Sigmoid colon (tissue), 7 donors: ENCODE data around the gene PHF19. TPM values are rescaled to one million over a fixed set of nuclear protein-coding genes. Genes with fewer than 3 reads are reported as not detected.

Source experiments
- DNase-seq: peaks from one replicate; pipeline ENCODE4 v3.0.0-alpha.2; 2019
- H3K27ac ChIP-seq, 4 donors: fragments of 200-600 bp; sonication (generic); one replicate each; pipeline ENCODE4 v1.5.1; 2016 to 2019; ENCODE audit warnings: mild to moderate bottlenecking in 1 of 4
- H3K27me3 ChIP-seq, 3 donors: fragments of 200-600 bp; sonication (generic); one replicate each; pipeline ENCODE4 v1.5.1; 2019; ENCODE audit warnings: mild to moderate bottlenecking in 1 of 3
- H3K36me3 ChIP-seq, 4 donors: fragments of 200-600 bp; sonication (generic); one replicate each; pipeline ENCODE4 v1.5.1; 2016 to 2019
- H3K4me1 ChIP-seq, 4 donors: fragments of 200-600 bp; sonication (generic); one replicate each; pipeline ENCODE4 v1.5.1; 2017 to 2019
- H3K4me3 ChIP-seq, 4 donors: fragments of 200-600 bp; sonication (generic); one replicate each; pipeline ENCODE4 v1.5.1; 2017 to 2019; ENCODE audit warnings: mild to moderate bottlenecking in 2 of 4, moderate library complexity in 1 of 4
- H3K9me3 ChIP-seq, 4 donors: fragments of 200-600 bp in 3 of 4; sonication (generic) in 3 of 4; one replicate each; pipeline versions ENCODE4 v1.5.1 to v1.6.1; 2013 to 2019
- EP300 ChIP-seq, 4 donors: sonication (generic); formaldehyde crosslinking; IDR thresholded peaks; one replicate each; pipeline ENCODE4 v1.6.1; 2017; ENCODE audit warnings: antibody characterized with exemption in 4 of 4
- POLR2A ChIP-seq, 2 donors: fragments of 450-650 bp; IDR thresholded peaks; one replicate each; pipeline ENCODE4 v1.6.1; 2016; ENCODE audit warnings: antibody characterized with exemption in 2 of 2, mild to moderate bottlenecking in 2 of 2, moderate library complexity in 2 of 2
- POLR2AphosphoS5 ChIP-seq, 4 donors: sonication (generic); formaldehyde crosslinking; IDR thresholded peaks; one replicate each; pipeline ENCODE4 v1.6.1; 2017; ENCODE audit warnings: antibody characterized with exemption in 4 of 4
- WGBS, 2 donors: extraction: QIAGEN DNeasy Blood & Tissue Kit; methylation state at CpG; one replicate each; pipeline ENCODE4 v1.1.7; 2013; 5-methylcytosine and 5-hydroxymethylcytosine counted together
- intact Hi-C: fragments of 100-400 bp; cut with DNase I; formaldehyde crosslinking; loops from one replicate; pipeline ENCODE4 v1.15.1; 2023
- polyA plus RNA-seq, 3 donors: library from polyadenylated mRNA; stranded (reverse); fragments of 200-250 nt; gene quantifications; one replicate each; pipeline ENCODE4 v1.2.3, GENCODE V29; 2013
- total RNA-seq, 4 donors: library from RNA; depleted of rRNA; stranded (reverse); fragments of >200 nt; gene quantifications; one replicate each; pipeline ENCODE4 v1.1.0, GENCODE V29; 2016
- TF ChIP-seq, protein P1 (sequence below), 4 experiments: fragments of 450-650 bp in 3 of 4; fragments of 200-600 bp in 1 of 4; IDR thresholded peaks; one replicate each; pipeline ENCODE4 v1.5.1; 2016 to 2019; ENCODE audit warnings: antibody characterized with exemption in 4 of 4, mild to moderate bottlenecking in 3 of 4, moderate library complexity in 2 of 4
- donor health status: healthy with polysubstance abuse.
- donor health status: Bipolar disorder and iron deficiency.
- donor health status: healthy.

Gene PHF19
- total and polyA plus RNA-seq, 7 donors = 10.2 to 38.2 (median 31.4) TPM

DNA sequence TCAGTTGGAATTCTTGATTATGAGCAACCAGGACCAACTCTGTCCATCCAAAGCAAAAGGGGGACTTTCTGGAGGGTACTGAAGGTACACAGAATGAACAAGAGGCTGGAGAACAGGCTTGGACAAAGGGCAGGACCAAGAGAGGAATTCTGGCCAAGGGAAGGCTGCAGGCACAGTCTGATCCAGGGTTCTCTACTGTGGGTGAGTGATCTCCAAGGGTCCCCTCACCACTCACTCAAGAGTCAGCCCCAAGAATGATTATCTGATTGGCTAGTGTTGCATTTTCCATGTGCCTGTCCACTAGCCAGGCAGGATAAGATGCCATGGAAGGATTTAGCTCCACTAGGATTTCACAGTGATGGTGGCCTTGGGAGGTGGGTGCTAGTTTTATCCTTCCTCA is 11.6 kb upstream of the PHF19 start:
- no peak for TF ChIP-seq POLR2A (IDR thresholded peaks at IDR 0.05)
- no peak for TF ChIP-seq EP300 (IDR thresholded peaks at IDR 0.05)
- TF ChIP-seq POLR2AphosphoS5 (IDR thresholded peaks at IDR 0.05) = no peak
- TF ChIP-seq, protein P1, sequence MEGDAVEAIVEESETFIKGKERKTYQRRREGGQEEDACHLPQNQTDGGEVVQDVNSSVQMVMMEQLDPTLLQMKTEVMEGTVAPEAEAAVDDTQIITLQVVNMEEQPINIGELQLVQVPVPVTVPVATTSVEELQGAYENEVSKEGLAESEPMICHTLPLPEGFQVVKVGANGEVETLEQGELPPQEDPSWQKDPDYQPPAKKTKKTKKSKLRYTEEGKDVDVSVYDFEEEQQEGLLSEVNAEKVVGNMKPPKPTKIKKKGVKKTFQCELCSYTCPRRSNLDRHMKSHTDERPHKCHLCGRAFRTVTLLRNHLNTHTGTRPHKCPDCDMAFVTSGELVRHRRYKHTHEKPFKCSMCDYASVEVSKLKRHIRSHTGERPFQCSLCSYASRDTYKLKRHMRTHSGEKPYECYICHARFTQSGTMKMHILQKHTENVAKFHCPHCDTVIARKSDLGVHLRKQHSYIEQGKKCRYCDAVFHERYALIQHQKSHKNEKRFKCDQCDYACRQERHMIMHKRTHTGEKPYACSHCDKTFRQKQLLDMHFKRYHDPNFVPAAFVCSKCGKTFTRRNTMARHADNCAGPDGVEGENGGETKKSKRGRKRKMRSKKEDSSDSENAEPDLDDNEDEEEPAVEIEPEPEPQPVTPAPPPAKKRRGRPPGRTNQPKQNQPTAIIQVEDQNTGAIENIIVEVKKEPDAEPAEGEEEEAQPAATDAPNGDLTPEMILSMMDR (IDR thresholded peaks at IDR 0.05) = no peak
- Histone ChIP-seq H3K27me3 (no peaks in the 10 kb centered on the region), H3K4me3 (no peak overlapping the region), H3K4me1 (peaks cover 0 to 10% (median 1%) of the 10 kb centered on the region in 4 donors), H3K36me3 (no peaks in the 10 kb centered on the region), H3K9me3 (no peaks in the 10 kb centered on the region), H3K27ac (no peak overlapping the region)
- intact Hi-C loops = no loop called here
- no peak for DNase-seq

DNA sequence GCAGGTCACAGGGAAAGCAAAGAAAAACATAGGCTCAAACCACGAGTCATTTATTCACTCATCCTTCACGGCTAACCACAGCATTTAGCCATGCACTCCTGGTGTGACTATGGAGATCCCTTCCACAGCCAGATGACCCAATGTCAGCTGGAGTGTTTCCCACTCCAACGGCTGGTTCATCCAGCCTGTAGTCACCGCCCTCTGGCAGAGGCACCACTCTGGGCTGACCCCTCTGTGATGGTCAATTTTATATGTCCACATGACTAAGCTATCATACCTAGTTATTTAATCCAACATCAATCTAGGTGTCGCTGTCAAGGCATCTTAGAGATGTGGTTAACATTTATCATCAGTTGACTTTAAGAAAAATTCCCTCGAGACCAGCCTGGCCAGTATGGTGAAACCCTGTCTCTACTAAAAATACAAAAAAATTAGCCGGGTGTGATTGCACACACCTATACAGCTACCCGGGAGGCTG is 9.5 kb upstream of the PHF19 start:
- DNase-seq = peak; percentile 80

DNA sequence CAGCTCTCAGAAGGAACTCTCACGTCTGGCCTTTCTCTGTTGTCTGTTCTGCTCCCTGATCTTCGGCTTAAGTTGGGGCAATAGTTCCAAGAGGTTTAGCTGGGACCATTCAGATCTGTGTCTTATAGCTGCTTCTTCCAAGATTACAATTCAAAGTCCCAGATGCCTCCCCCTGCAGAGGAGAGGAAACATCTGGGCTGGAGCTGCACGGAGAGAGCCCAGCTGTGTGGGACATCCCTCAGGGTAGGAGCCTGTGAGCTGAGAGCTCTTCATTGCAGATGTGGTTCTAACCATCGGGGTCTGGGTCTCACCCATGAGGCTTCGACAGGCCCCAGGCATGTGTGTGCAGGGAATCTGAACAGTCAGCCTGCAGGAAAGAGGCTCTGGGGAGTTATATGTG is 9.0 kb upstream of the PHF19 start:
- peak in 2 of 4 donors; percentile 42 to 56 for TF ChIP-seq POLR2AphosphoS5 (IDR thresholded peaks at IDR 0.05)
- TF ChIP-seq, protein P1 (IDR thresholded peaks at IDR 0.05) = no peak
- no peak overlapping the region for H3K4me3 ChIP-seq
- no peaks in the 10 kb centered on the region for H3K27me3 ChIP-seq
- WGBS, 2 donors = 45 to 52% methylated on average over 5 of the region's 5 CpGs
- no peak for DNase-seq
- no peaks in the 10 kb centered on the region for H3K9me3 ChIP-seq
- intact Hi-C loops = no loop called here
- peak overlapping the region; percentile 2 to 57 (median 40) for H3K27ac ChIP-seq
- no peaks in the 10 kb centered on the region for H3K4me1 ChIP-seq
- no peaks in the 10 kb centered on the region for H3K36me3 ChIP-seq

More for the DNA sequence above, 9.5 kb upstream of the PHF19 start:
- no peak for TF ChIP-seq EP300 (IDR thresholded peaks at IDR 0.05)
- TF ChIP-seq POLR2AphosphoS5 (IDR thresholded peaks at IDR 0.05) = peak in 1 of 4 donors; percentile 7
- H3K36me3 ChIP-seq = no peaks in the 10 kb centered on the region
- intact Hi-C loops = no loop called here
- no peaks in the 10 kb centered on the region for H3K4me1 ChIP-seq
- H3K9me3 ChIP-seq = no peaks in the 10 kb centered on the region
- H3K4me3 ChIP-seq = no peak overlapping the region
- 67 to 86% methylated on average over 8 of the region's 8 CpGs for WGBS, 2 donors
- peak overlapping the region; percentile 2 to 57 (median 36) for H3K27ac ChIP-seq
- no peaks in the 10 kb centered on the region for H3K27me3 ChIP-seq

DNA sequence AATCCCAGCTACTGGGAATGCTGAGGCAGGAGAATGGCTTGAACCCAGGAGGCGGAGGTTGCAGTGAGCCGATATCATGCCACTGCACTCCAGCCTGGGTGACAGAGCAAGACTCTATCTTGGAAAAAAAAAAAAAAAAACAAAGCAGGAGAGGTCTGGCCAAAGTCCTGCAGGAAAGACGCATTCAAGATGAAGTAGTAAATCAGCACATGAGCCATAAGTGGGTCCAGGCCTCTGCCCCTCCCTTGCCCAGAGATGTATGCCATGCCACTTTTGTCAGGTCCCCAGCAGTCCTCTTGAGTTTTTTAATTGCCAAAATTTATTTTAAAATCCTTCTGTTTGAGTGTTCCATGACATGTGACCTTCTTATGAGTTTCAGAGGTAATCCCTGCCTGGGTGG is 8.5 kb upstream of the PHF19 start:
- no peak for TF ChIP-seq EP300 (IDR thresholded peaks at IDR 0.05)
- no peak for TF ChIP-seq POLR2A (IDR thresholded peaks at IDR 0.05)
- TF ChIP-seq, protein P1 (IDR thresholded peaks at IDR 0.05) = no peak
- TF ChIP-seq POLR2AphosphoS5 (IDR thresholded peaks at IDR 0.05) = no peak
- Histone ChIP-seq H3K9me3 (no peaks in the 10 kb centered on the region), H3K4me1 (no peaks in the 10 kb centered on the region), H3K27me3 (no peaks in the 10 kb centered on the region), H3K4me3 (no peak overlapping the region), H3K27ac (peak overlapping the region; percentile 2 to 57 (median 40)), H3K36me3 (no peaks in the 10 kb centered on the region)
- WGBS, 2 donors = 27 to 63% methylated on average over 3 of the region's 3 CpGs
- intact Hi-C loops = no loop called here
- DNase-seq = no peak

DNA sequence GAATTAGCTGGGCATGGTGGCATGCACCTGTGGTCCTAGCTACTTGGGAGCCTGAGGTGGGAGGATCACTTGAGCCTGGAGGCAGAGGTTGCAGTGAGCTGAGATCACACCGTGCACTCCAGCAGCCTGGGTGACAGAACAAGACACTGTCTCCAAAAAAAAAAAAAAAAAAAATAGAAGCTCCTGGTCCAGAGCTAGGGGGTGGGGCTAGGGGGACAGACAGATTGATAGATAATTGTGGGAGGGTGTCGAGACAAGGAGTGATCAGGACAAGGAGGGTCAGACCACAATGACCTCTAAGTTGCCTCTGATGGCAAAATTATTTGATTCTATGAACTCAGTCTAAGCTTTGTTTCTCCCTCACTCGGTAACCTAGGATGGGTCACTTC is 6.6 kb upstream of the PHF19 start:
- no peak for DNase-seq
- intact Hi-C loops = no loop called here
- H3K27ac ChIP-seq = no peak overlapping the region
- H3K36me3 ChIP-seq = no peaks in the 10 kb centered on the region
- WGBS, 2 donors = 86 to 91% methylated on average over 3 of the region's 3 CpGs
- TF ChIP-seq POLR2AphosphoS5 (IDR thresholded peaks at IDR 0.05) (no peak), POLR2A (IDR thresholded peaks at IDR 0.05) (no peak), EP300 (IDR thresholded peaks at IDR 0.05) (no peak)
- TF ChIP-seq, protein P1 (IDR thresholded peaks at IDR 0.05) = no peak
- H3K4me1 ChIP-seq = no peaks in the 10 kb centered on the region
- H3K4me3 ChIP-seq = no peak overlapping the region
- no peaks in the 10 kb centered on the region for H3K9me3 ChIP-seq
- no peaks in the 10 kb centered on the region for H3K27me3 ChIP-seq
